Thyroid gland (tissue), 4 donors: Measurements from ENCODE around the gene NPAS1. TPM values are rescaled to one million over a fixed set of nuclear protein-coding genes. Genes with fewer than 3 reads are reported as not detected.

ENCODE experiments used
- DNase-seq, 2 donors: peaks; one replicate each; pipeline ENCODE4 v3.0.0-alpha.2; 2019
- H3K27ac ChIP-seq, 3 donors: fragments of 200-600 bp; sonication (generic); 1 replicate in 2 of 3; 2 replicates in 1 of 3; pipeline ENCODE4 v1.5.1; 2016 to 2019; ENCODE audit warnings: mild to moderate bottlenecking in 1 of 3, moderate library complexity in 1 of 3
- H3K27me3 ChIP-seq: fragments of 200-600 bp; sonication (generic); one replicate; pipeline ENCODE4 v1.5.1; 2019
- H3K36me3 ChIP-seq, 2 donors: fragments of 200-600 bp; sonication (generic); one replicate each; pipeline ENCODE4 v1.5.1; 2016 to 2019
- H3K4me1 ChIP-seq, 2 donors: fragments of 200-600 bp; sonication (generic); one replicate each; pipeline ENCODE4 v1.5.1; 2017 to 2019
- H3K4me3 ChIP-seq, 3 donors: fragments of 200-600 bp; sonication (generic); replicated peaks in 1 of 3; 1 replicate in 2 of 3; 2 replicates in 1 of 3; pipeline ENCODE4 v1.5.1; 2016; ENCODE audit warnings: mild to moderate bottlenecking in 1 of 3
- H3K9me3 ChIP-seq: fragments of 200-600 bp; sonication (generic); one replicate; pipeline ENCODE4 v1.5.1; 2017
- POLR2A ChIP-seq, 2 donors: fragments of 450-650 bp; IDR thresholded peaks; one replicate each; pipeline ENCODE4 v1.6.1; 2017; ENCODE audit warnings: antibody characterized with exemption in 2 of 2, mild to moderate bottlenecking in 2 of 2, moderate library complexity in 1 of 2
- WGBS, 2 donors: methylation state at CpG; one replicate each; pipeline ENCODE4 v1.1.5; 2017; 5-methylcytosine and 5-hydroxymethylcytosine counted together
- intact Hi-C: fragments of 100-400 bp; cut with DNase I; formaldehyde crosslinking; loops from one replicate; pipeline ENCODE4 v1.15.1; 2023
- total RNA-seq, 4 donors: library from RNA; depleted of rRNA; stranded (reverse); fragments of >200 nt; gene quantifications; one replicate each; pipeline ENCODE4 v1.2.3, GENCODE V29; 2016
- TF ChIP-seq, protein P1 (sequence below), 6 experiments: fragments of 200-600 bp in 3 of 6; fragments of 450-650 bp in 3 of 6; sonication (generic) in 3 of 6; IDR thresholded peaks; one replicate each; pipeline ENCODE4 v1.5.1; 2016 to 2019; ENCODE audit warnings: antibody characterized with exemption in 6 of 6, mild to moderate bottlenecking in 2 of 6, inconsistent platforms in 1 of 6, moderate library complexity in 1 of 6

NPAS1 gene
- total RNA-seq, 4 donors from 2014 or later: 0.56 to 0.71 TPM; not detected in 2

DNA sequence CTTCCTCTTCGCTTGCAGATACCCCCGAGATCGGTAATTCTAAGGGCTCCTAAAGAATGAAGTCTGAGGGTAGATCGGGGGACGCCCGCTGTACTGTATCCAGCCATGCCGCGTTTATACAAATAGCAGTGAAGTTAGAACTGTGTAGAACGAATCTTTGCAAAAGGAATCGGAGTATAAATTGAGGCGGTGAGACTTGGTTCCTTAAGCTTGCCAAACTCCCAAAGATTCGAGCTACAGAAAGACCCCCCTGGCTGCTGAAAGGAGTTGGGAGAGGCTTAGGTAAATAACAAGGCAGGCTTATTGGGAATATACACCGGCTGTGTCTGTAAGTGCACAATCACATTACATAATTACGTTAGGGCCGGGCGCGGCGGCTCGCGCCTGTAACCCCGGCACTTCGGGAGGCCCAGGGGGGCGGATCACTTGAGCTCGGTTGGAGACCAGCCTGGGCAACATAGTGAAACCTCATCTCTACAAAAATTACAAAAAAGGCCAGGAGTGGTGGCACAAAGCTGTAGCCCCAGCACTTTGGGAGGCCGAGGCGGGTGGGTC, 16.5 kb downstream of the NPAS1 start:
- intact Hi-C loops: no loop called here
- H3K4me3 ChIP-seq: peak overlapping the region in 2 of 3 donors; percentile 23 to 25
- no peaks in the 10 kb centered on the region for H3K9me3 ChIP-seq
- H3K27ac ChIP-seq: no peak overlapping the region
- peak; percentile 8 to 29 for DNase-seq
- TF ChIP-seq, protein P1, sequence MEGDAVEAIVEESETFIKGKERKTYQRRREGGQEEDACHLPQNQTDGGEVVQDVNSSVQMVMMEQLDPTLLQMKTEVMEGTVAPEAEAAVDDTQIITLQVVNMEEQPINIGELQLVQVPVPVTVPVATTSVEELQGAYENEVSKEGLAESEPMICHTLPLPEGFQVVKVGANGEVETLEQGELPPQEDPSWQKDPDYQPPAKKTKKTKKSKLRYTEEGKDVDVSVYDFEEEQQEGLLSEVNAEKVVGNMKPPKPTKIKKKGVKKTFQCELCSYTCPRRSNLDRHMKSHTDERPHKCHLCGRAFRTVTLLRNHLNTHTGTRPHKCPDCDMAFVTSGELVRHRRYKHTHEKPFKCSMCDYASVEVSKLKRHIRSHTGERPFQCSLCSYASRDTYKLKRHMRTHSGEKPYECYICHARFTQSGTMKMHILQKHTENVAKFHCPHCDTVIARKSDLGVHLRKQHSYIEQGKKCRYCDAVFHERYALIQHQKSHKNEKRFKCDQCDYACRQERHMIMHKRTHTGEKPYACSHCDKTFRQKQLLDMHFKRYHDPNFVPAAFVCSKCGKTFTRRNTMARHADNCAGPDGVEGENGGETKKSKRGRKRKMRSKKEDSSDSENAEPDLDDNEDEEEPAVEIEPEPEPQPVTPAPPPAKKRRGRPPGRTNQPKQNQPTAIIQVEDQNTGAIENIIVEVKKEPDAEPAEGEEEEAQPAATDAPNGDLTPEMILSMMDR (IDR thresholded peaks at IDR 0.05): peak in 1 of 6 experiments; percentile 8
- TF ChIP-seq POLR2A (IDR thresholded peaks at IDR 0.05): no peak
- WGBS, 2 donors: 9 to 10% methylated on average over 26 of the region's 26 CpGs
- no peaks in the 10 kb centered on the region for H3K27me3 ChIP-seq
- no peaks in the 10 kb centered on the region for H3K36me3 ChIP-seq
- peaks cover 5 to 11% of the 10 kb centered on the region in 2 donors for H3K4me1 ChIP-seq

DNA sequence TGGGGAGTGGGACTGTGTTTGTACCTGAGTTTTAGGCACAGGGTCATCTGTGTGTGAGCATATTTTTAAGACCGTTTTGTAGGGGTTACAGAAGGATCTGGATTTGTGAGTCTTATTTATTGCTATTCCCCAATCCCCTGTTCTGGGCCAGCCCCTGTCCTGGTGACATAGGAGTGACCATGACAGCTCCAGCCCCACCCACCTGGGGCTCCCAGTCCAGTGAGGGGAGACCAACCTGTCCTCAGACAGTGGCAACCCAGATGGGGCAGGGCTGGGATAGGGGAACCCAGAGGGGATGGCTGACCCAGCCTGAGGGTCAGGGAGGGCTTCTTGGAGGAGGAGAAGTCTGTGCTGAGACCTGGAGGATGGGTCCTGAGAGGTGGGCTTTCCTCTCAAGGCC, 18.1 kb downstream of the NPAS1 start:
- Histone ChIP-seq H3K36me3 (no peaks in the 10 kb centered on the region), H3K27me3 (no peaks in the 10 kb centered on the region), H3K9me3 (no peaks in the 10 kb centered on the region), H3K27ac (no peak overlapping the region), H3K4me1 (peaks cover 5 to 11% of the 10 kb centered on the region in 2 donors), H3K4me3 (no peak overlapping the region)
- TF ChIP-seq POLR2A (IDR thresholded peaks at IDR 0.05): no peak
- TF ChIP-seq, protein P1 (IDR thresholded peaks at IDR 0.05): no peak
- intact Hi-C loops: no loop called here
- 57 to 80% methylated on average over 1 of the region's 1 CpG for WGBS, 2 donors
- no peak for DNase-seq

GRCh38 chr19:47039239-47039874, 19.7 kb downstream of the NPAS1 start:
- TF ChIP-seq, protein P1 (IDR thresholded peaks at IDR 0.05): no peak
- TF ChIP-seq POLR2A (IDR thresholded peaks at IDR 0.05): no peak
- H3K27ac ChIP-seq: no peak overlapping the region
- no peaks in the 10 kb centered on the region for H3K9me3 ChIP-seq
- 84 to 92% methylated on average over 14 to 16 of the region's 17 CpGs for WGBS, 2 donors
- no peaks in the 10 kb centered on the region for H3K27me3 ChIP-seq
- peaks cover 5 to 11% of the 10 kb centered on the region in 2 donors for H3K4me1 ChIP-seq
- DNase-seq: no peak
- H3K4me3 ChIP-seq: no peak overlapping the region
- no peaks in the 10 kb centered on the region for H3K36me3 ChIP-seq
- intact Hi-C loops: no loop called here

DNA sequence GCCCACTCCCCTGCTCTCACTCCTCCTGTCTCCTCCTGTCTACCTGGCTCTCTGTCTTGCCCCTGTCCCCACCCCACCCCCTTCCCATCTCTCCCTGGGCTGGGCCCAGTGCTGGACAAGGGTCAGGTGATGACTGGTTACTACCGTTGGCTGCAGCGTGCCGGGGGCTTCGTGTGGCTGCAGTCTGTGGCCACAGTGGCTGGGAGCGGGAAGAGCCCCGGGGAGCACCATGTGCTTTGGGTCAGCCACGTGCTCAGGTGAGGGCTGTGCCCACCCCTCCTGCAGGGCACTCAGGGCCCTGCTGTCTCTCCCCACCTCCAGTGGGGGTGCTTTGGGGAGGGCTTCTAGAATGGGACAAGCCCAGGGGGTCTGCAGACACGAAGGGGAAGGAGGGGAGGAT, 21.2 kb downstream of the NPAS1 start:
- 65 to 73% methylated on average over 6 to 8 of the region's 8 CpGs for WGBS, 2 donors
- TF ChIP-seq POLR2A (IDR thresholded peaks at IDR 0.05): no peak
- TF ChIP-seq, protein P1 (IDR thresholded peaks at IDR 0.05): no peak
- intact Hi-C loops: no loop called here

More for the DNA sequence above, 21.2 kb downstream of the NPAS1 start:
- Histone ChIP-seq H3K4me1 (peaks cover 0 to 5% of the 10 kb centered on the region in 2 donors), H3K27me3 (no peaks in the 10 kb centered on the region), H3K9me3 (no peaks in the 10 kb centered on the region), H3K27ac (no peak overlapping the region), H3K4me3 (no peak overlapping the region), H3K36me3 (no peaks in the 10 kb centered on the region)
- no peak for DNase-seq
